ENCODE results near the gene ELAVL3.
"Not testable (repeated sequence)": the region's sequence is repeated elsewhere in the genome, so short reads cannot be mapped to it uniquely, and the experiment has no call there.

Gene ELAVL3

DNA sequence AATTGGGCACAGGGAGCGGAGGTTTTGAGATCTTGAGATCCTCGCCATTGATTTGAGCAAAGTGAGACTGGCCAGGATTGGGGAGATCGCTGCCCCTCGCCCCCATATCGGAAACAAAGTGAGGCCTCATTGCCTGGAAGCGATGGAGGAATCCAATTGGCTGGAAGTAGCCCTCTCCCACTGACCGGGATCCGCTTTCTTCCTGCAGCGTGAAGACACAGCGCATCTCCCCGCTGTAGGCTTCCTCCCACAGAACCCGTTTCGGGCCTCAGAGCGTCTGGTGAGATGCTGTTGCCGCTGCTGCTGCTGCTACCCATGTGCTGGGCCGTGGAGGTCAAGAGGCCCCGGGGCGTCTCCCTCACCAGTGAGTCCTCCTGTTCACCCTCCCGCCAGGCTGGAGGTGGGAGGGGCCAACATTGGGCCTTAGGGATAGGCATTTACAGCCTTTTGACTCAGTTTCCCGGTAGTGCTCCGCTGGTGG lies 45.0 kb downstream of the ELAVL3 start:
- DNase-seq, result peak; percentile 18

DNA sequence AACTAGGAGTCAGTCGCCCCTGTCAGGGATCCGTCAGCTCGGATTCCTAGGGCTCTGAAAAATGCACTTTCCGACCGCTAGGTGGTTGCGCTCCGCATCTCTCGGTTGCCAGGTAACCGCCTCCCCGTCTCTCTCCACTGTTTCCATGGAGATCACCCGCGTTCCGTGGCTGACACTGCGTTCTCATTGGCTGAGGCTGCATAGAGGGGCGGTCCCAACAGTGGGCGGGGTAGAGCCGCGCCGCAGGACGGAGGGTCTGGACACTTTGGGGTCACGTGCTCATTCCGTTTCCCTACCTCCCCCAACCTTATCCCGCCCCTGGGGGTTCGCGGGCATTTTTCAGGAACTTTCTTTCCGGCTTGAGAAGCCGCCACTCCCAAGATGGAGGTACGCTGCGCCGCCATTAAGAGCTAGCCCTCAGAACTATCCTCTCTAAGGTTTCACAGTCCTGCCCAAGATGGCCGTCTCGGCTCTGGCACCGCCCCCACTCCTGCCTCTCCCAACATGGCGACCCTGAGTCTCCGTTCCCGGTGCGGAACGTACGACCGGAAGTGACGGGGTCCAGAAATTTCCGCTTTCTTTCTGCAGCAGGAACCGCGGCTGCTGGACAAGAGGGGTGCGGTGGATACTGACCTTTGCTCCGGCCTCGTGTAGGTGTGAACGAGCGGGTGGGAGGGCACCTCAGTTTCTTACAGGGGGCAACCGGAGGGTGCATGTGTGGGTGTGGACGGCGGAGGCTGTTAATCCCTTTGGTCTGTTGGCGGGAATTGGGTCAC lies 45.6 kb downstream of the ELAVL3 start, which contains the start of the genes ODAD3 and PRKCSH:
ODAD3 (minus strand) TSS at position 65 of the 776 bp plus-strand sequence. CDS start 105 bp downstream, outside the sequence.
PRKCSH (plus strand) TSS at position 579 of the 776 bp plus-strand sequence. CDS start 483 bp downstream, outside the sequence.
- peak; percentile 100 for DNase-seq

DNA sequence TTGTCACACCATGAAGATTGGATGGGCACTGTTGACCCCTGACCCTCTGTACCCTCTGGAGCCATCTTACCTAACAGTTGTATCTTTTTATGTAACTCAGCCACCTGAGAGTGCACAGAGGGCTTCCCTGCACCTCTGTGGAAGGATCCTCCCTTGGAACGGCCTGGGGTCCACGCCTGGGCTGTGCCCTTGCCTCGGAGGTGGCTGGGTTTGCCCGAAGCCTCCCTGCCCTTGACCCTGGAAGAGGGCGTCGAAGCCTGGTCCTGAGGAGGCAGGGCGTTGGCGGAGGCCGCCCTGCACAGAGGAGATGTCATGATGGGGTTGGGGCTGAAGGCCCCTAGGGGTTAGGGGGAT lies 46.2 kb downstream of the ELAVL3 start:
- DNase-seq, result no peak

DNA sequence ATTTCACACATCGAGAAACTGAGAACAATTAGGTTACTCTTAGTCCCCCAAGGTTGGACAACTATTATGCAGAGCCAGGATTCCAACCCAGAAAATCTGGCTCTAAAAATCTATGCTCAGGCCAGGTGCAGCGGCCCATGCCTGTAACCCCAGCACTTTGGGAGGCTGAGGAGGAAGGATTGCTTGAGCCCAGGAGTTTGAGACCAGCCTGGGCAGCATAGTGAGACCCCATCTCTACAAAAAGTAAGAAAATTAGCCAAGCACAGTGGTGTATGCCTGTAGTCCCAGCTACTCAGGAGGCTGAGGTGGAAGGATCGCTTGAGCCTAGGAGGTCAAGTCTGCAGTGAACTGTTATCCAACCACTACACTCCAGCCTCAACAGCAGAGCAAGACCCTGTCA lies 47.3 kb downstream of the ELAVL3 start:
- not testable (repeated sequence) for DNase-seq

DNA sequence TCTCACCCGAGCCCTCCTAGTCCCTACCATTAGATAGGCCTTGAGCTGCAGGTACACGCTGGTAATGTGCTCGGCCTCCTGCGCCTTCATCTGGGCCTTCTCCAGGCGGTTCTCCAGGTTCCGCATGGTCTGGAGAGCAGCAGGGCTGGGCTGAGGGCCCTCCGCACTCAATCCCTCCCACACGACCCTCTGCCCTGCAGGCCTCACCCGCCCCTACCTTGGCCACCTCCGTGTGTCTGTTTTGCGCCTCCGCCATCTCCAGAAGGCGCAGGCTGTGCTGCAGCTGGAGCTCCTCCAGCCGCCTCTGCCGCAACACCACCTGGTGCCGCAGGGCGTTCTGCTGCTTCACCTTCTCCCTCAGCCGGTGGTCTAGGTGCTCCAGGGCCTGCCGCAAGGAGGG lies 54.2 kb downstream of the ELAVL3 start:
- no peak for DNase-seq

DNA sequence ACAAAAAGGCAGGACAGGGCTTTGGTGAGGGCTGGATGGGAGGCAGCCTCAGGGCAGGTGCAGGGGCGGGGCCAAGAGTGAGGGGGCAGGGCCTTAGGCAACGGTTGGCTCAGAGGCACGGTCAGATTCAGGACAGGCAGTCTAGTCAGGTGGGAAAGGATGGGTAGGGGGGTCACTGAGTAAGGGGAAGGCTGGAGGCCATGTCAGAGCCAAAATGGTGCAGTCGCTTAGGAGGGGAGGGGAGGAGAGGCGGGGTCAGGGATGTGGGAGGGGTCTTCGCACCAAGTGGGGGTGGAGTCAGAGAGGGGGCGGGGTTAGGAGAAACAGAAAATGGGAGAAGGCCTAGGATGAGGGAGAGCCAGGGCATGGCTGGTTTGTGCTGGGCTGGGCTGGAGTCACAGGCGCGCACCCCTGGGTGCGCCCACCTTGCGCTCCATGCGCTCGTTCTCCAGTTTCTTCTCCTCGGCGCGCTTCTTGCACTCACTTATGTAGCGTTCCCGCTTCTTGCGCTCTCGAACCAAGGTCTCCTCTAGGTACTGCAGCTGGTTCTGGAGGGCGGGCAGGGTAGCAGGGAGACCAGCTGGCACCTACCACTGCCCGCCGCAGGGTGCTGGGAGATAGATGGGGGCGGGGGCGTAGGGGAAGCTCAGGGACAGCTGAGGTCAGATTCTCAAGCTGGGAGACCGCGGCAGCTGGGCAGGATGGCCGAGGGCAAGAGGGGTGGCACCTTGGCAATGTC lies 55.0 kb downstream of the ELAVL3 start:
- DNase-seq, result no peak

DNA sequence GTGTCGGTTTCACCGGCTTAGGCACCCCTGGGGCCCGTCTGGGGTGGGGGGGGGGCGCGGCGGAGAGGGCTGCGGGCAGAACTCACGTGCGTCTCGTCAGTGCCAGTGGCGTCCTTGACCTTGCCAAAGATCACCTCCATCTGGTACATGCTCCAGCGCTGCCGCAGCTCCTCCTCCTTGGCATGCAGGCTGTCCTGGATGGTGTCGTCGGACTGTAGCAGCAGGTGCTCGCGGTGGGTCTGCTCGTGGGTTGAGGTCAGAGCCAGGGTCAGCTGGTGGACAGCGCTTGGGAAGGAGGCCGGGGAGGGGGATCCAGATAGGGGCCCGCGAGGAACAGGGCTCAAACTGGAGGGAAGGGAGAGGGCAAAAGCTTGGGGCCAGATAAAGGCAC lies 57.1 kb downstream of the ELAVL3 start:
- DNase-seq, result no peak

DNA sequence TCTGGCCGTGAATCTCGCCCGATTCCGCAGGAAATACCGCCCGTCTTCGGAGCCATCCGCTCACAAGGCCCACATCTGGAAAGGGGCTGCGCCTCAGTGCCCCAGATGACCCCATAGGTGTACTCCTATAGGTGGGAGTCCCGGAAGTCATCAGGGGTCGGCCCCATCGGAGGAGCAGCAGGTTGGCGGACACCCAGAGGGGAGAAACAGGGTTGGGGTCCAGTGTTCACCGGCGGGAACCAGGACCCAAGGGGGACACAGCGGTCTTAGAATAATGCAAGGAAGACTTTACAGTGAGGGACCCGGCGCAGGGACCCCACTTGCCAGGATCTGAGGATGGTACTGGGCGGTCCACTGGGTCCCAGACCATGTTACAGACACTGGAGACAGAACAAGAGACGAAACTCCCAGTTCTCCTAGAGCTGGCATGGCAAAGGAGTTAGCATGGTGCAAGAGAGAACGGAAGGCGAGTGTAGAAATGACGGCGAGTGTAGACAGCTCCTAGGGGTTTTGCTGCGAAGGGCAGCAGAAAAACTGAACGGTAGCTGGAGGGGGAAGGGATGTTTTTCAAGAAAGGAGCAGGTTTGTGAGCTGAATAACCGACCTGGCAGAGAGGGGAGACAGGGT lies 57.6 kb downstream of the ELAVL3 start:
- DNase-seq, result no peak

DNA sequence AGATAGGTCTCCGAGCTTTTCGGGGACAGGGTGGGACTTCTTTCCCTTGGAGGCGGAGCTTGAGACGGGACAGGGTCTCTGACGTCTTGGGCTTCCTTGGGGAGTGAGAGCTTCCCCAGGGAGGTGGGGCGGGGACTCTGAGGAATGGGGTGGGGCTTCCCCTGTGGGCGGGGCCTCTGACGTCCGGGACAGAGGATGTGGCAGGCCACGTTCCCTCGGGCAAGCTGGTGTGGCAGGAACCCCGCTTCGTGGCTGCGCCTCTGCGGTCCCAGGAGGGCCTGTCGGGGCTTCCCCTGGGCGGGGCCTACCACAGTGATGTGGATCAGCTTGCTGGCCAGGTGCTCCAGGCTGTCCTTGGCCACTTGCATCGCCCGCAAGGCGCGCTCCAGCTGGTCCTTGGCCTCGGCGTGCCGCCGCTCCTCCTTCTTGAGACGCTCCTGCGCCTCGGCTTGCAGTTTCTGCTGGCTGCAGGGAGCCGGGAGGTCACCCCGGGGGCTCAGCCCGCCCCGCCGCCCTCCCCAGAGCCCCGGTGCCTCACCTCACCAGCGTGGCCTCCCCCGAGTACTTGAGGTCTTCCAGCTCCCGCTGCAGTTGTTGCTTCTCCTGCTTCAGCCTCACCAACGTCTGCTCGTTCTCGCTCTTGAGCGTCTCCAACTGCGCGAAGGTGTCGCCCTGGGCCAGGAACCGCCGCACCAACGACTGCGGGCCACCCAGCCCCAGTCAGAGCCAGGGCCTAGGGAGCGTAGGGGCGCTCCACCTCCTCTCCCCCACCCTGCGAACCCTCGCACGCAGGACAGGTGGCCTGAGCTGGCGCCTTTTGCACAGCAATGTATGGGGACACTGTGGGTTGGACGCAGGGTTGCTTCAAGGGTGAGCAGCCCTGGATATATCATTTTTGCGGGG lies 58.4 kb downstream of the ELAVL3 start:
- DNase-seq, result peak; percentile 54

DNA sequence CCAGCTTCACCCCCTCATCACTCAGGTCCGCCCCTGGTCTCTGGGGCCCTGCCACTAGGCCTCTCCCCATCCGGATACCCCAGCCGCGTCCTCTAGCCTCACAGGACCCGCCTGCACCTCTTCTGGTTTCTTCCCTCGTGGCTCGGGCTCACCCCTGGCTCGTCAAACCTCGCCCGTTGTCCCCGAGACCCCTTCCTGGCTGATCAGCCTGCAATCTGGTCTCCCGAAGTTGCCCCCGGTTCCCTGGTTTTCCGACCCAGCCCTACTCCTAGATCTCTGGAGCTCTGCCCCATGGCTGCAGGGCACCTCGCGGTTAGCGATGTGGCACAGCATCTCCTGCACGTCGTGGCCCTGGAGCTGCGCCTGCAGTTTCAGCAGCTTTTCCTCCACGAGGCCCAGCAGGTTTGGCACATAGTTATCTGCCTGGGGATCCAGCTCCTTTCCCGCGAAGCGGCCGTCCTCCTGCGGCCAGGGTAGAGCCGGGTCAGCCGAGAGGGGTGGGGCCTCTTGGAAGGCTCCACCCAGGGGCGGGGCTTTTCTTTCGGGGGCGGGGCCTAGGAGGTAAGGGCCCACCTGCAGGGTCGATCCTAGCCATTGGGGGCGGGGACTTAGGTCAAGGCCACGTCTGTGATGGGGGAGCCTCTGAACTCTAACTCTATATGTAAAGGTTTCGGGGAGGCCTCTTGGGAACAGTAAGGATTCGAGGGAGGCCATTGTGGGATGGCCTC lies 59.3 kb downstream of the ELAVL3 start:
- no peak for DNase-seq

DNA sequence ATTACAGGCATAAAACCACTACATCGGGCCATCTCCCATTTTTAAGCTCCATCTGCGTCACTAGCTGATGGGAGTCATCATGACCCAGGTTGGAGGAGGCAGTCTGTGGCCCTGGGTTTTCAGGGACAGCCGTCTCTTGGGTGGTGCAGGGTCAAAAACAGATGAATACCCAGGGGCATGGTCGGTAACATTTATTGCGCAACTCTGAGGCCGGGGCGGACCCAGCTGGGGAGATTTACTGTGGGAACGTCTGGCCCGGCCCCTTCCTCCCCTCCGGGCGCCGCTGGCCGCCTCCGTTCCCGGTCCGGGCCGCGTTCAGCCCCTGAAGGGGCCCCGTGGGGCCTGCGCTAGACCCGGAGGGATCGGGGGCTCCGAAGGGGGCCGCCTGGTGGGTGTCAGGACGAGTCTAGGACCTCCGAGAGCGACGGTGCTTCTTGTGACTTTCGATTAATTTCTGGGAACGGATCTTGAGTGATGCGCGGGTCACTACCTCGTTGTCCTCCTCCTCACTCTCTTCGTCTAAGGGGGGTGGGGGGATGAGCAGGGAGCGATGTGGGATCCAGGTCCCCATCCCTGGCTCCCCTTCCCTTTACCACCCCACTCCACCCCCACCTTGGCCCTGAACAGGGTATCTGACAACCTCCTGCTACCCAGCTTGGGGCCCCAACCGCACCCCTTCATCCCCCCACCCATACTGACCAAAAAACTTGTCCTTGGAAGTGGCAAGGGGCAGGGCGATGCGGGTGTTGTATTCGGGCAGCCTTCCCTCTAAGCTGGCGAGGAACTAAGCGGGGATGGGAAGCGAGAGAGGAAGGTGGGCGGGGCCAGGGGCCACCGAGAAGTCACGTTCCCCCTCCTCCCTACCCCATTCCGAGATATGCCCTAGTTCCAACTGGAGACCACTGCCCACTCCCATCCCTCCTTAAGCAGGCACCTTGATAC lies 60.1 kb downstream of the ELAVL3 start:
- no peak for DNase-seq

DNA sequence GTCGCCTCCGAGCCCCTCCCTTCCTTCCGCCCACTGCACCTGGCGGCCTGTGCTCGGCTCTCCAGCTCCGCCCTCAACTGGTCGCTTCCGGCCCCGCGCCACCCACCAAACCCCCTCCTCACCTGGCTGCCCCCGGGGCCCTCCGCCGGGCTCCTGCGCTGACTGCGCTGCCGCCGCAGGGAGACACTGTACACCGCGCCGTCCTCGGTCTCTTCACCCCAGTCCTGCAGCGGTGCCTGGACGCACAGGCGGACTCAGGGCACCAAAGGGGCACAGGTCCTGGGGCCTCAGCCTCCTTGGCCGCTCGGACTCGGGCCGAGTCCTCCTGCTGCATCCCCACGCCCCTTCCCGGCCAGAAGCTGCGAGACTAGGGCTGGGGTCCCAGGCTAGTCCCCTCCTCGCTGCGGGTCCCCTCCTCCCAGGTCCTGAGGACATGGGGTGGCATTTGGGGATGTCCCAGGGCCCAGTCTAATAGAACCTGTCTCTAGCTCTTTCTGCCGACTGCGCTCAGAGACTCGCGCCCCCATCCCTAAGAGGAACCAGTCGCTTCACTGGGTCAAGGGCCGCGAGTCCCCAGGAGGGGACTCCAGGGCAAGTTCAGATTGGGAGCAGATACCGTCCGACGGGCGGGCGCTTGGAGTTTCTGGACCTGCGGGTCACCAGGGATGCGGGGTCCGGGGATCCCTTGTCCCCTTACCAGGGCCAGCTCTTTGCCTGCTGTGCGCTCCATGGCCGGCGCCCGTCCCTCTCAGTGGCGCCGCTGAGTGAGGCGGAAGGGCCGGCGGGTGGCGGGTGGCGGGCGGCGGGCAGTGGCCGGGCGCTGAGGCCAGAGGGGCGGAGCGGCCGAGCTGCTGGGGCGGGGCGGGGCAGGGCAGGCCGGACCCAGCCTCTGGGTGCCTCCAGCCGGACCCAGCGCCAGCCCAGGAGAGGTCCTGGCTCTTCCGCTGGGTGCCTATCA lies 62.0 kb downstream of the ELAVL3 start, which contains the start of gene RGL3:
RGL3 (minus strand) TSS at position 766 of the 958 bp plus-strand sequence; CDS start at position 730, 36 bp downstream.
- no peak for DNase-seq

DNA sequence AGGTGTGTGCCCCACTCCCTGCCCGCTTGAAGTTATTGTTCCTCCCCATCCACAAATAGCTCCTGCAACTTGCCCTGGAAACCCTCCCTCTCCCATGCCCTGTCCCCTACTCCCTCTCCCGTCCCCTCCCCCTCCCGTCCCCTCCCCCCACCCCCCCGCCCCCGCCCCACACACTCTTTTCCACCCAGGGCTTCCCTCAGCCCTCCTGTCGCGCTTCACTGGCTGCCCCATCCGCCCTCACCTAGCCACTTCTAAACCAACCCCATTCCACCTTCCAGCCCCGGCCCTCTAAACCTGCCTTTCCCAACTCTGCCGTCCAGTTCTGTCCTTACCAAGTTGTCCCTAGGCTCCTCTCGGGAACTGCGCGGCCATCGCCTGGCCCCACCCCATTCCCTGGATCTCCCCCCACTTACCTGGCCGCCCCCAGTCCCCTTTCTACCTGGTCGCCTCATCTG lies 62.7 kb downstream of the ELAVL3 start:
- DNase-seq, result no peak

DNA sequence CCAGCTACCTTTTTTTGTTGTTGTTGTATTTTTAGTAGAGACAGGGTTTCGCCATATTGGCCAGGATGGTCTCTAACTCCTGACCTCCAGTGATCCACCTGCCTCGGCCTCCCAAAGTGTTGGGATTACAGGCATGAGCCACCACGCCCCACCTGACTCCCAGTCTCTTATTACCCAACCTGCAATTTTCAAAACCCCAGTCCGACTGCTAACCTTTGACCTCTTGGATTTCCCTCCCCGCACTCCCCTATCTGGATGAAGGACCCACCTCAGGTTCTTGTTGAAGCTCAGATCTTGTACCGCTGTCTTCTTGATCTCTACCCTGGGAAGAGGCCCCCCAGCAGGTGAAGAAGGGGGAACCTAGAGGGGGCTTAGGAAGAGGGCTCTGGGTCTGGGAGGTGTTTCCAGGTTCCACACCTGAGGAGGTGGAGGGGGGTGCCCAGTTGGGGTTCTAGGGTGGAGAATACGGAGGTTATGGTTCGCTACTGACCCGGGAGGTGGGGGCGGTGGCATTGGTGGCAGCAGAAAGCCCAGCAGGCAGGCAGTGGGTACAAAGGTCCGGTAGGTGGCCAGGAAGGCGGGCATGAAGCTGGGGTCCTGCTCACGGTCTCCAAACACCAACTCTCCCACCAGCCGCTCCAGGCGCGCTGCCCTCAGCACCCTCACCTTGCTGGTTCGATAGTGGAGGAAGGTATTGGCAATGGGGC lies 64.3 kb downstream of the ELAVL3 start:
- DNase-seq, result no peak

DNA sequence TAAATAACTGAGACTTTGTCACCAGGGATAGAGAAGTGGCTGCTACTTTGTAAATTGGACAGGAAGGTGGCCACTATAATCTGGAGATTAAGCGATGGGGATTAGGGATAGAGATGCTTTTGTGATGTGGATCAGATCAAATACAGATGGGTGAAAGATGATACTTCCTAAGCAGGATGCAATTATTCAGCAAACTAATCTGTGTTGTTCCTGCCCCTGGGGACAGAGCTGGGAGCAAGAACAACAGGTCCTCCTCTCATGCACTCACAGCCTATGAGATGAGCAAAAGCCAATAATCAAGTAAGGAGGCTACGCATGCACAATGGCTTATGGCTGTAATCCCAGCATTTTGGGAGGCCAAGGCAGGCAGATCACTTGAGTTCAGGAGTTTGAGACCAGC lies 66.3 kb downstream of the ELAVL3 start:
- DNase-seq, result no peak

DNA sequence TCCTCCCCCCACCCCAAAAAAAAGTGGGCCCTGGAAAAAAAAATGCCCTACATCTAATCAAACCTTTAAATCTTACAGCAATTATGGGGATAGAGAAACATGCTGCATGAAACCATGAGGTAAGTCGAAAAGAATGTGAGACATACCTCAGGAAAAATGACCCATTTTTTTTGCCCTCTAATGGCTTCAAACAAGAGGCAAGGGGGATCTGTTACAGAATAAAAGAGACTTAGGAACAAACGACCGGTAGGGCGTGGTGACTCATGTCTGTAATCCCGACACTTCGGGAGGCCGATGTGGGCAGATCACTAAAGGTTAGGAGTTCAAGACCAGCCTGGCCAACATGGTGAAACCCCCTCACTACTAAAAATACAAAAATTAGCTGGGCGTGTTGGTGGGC lies 70.2 kb downstream of the ELAVL3 start:
- peak; percentile 48 for DNase-seq

DNA sequence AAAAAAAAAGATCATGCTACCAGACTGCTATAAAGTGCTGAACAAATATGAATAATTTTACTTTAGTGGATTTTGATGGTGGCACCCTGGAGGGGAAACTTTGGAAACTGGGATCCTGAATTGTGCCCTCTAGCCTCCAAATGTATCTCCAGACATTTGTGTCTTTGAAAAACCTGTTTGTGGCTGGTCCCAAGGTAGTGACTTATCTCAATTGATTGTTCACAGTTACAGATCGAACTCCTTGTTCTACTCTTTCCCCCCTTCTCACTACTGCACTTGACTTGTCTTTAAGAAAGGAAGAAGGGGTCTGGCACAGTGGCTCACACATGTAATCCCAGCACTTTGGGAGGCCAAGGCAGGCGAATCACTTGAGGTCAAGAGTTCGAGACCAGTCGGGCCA lies 72.3 kb downstream of the ELAVL3 start:
- no peak for DNase-seq

DNA sequence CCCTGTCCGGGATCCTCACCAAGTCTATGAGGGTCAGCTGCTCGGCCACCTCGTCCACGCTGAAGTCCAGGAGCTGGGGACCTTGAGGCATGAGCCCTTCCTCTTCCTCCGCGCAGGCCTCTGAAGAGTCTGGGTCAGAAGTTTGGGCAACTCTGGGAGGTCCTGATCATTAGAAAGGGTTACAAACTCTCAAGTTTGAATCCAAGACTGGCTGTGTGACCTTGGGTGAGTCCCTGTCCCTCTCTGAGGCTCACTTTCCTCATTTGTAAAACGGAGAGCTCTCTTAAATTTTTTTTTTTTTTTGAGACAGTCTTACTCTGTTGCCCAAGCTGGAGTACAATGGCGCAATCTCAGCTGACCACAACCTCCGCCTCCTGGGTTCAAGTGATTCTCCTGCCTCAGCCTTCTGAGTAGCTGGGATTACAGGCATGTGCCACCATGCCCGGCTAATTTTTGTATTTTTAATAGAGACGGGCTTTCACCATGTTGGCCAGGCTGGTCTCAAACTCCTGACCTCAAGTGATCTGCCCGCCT lies 74.1 kb downstream of the ELAVL3 start:
- DNase-seq, result not testable (repeated sequence)
